Measurements from ENCODE around the gene NDUFB5. TPM values are rescaled to one million over a fixed set of nuclear protein-coding genes. Genes with fewer than 3 reads are reported as not detected.

Gene NDUFB5
- total and polyA plus RNA-seq, 2 donors from 2014 or later = 102 to 290 TPM

GRCh38 chr3:179606534-179607085 lies 2.0 kb downstream of the NDUFB5 start:
- FAIRE-seq = no peak
- peaks cover 0 to 5% (median 4%) of the 10 kb centered on the region in 3 donors for H3K4me1 ChIP-seq (ENCODE audit: control insufficient read depth in 2 of 3, insufficient read depth in 2 of 3, low read depth in 1 of 3, low read length in 3 of 3)

GRCh38 chr3:179608931-179609720 lies 4.5 kb downstream of the NDUFB5 start:
- FAIRE-seq (no peak), DNase-seq (no peak)
- H3K9ac ChIP-seq (ENCODE audit: low read length in 3 of 3) = no peak overlapping the region
- no peaks in the 10 kb centered on the region for H3K9me3 ChIP-seq (ENCODE audit: control insufficient read depth in 2 of 3, insufficient read depth in 1 of 3, low read length in 3 of 3)
- H3K27me3 ChIP-seq (ENCODE audit: control insufficient read depth, insufficient read depth, low read length) = no peaks in the 10 kb centered on the region
- no peak overlapping the region for H3K4me3 ChIP-seq (ENCODE audit: low read length in 3 of 3)
- H3K36me3 ChIP-seq (ENCODE audit: control insufficient read depth in 2 of 3, insufficient read depth in 3 of 3, low read length in 3 of 3) = no peaks in the 10 kb centered on the region
- no peak overlapping the region for H3K27ac ChIP-seq (ENCODE audit: low read depth in 2 of 2, low read length in 2 of 2)
- H3K4me1 ChIP-seq (ENCODE audit: control insufficient read depth in 2 of 3, insufficient read depth in 2 of 3, low read depth in 1 of 3, low read length in 3 of 3) = peaks cover 0 to 5% (median 2%) of the 10 kb centered on the region in 3 donors
- intact Hi-C loops (cut with DNase I) = no loop called here
- no peak for TF ChIP-seq CTCF (IDR thresholded peaks at IDR 0.05; ENCODE audit: borderline replicate concordance, extremely low read depth, insufficient read depth)

More at GRCh38 chr3:179606534-179607085, 2.0 kb downstream of the NDUFB5 start:
- Histone ChIP-seq H3K9ac (ENCODE audit: low read length in 3 of 3) (no peak overlapping the region), H3K4me3 (ENCODE audit: low read length in 3 of 3) (no peak overlapping the region), H3K9me3 (ENCODE audit: control insufficient read depth in 2 of 3, insufficient read depth in 1 of 3, low read length in 3 of 3) (no peaks in the 10 kb centered on the region), H3K36me3 (ENCODE audit: control insufficient read depth in 2 of 3, insufficient read depth in 3 of 3, low read length in 3 of 3) (no peaks in the 10 kb centered on the region), H3K27me3 (ENCODE audit: control insufficient read depth, insufficient read depth, low read length) (no peaks in the 10 kb centered on the region), H3K27ac (ENCODE audit: low read depth in 2 of 2, low read length in 2 of 2) (no peak overlapping the region)
- TF ChIP-seq CTCF (IDR thresholded peaks at IDR 0.05; ENCODE audit: borderline replicate concordance, extremely low read depth, insufficient read depth) = no peak
- DNase-seq = no peak
- intact Hi-C loops (cut with DNase I) = no loop called here

- intact Hi-C loops (cut with DNase I) = no loop called here
- no peak for FAIRE-seq
- H3K9ac ChIP-seq (ENCODE audit: low read length in 3 of 3) = no peak overlapping the region
- TF ChIP-seq CTCF (IDR thresholded peaks at IDR 0.05; ENCODE audit: borderline replicate concordance, extremely low read depth, insufficient read depth) = no peak
- no peak for DNase-seq
- no peak overlapping the region for H3K4me3 ChIP-seq (ENCODE audit: low read length in 3 of 3)
- H3K36me3 ChIP-seq (ENCODE audit: control insufficient read depth in 2 of 3, insufficient read depth in 3 of 3, low read length in 3 of 3) = no peaks in the 10 kb centered on the region
- no peaks in the 10 kb centered on the region for H3K9me3 ChIP-seq (ENCODE audit: control insufficient read depth in 2 of 3, insufficient read depth in 1 of 3, low read length in 3 of 3)
- H3K4me1 ChIP-seq (ENCODE audit: control insufficient read depth in 2 of 3, insufficient read depth in 2 of 3, low read depth in 1 of 3, low read length in 3 of 3) = peaks cover 0 to 5% (median 2%) of the 10 kb centered on the region in 3 donors
- H3K27ac ChIP-seq (ENCODE audit: low read depth in 2 of 2, low read length in 2 of 2) = no peak overlapping the region
- H3K27me3 ChIP-seq (ENCODE audit: control insufficient read depth, insufficient read depth, low read length) = no peaks in the 10 kb centered on the region
These were observed 5.5 kb downstream of the NDUFB5 start for GRCh38 chr3:179610066-179610465.
